Karpas-422 (cell line): ENCODE data around the gene PPP2R2B. TPM values are rescaled to one million over a fixed set of nuclear protein-coding genes. Genes with fewer than 3 reads are reported as not detected.
"Not testable (repeated sequence)": the region's sequence is repeated elsewhere in the genome, so short reads cannot be mapped to it uniquely, and the experiment has no call there.

Source experiments
- DNase-seq: peaks from one replicate; pipeline ENCODE4 v3.0.0-alpha.2; 2015
- H2AFZ ChIP-seq: fragments of 200-600 bp; sonication (generic); 2 replicates; pipeline ENCODE4 v1.6.1; 2014; ENCODE audit warnings: antibody characterized with exemption, low read length, mixed read lengths
- H3K27ac ChIP-seq: fragments of 200-600 bp; sonication (generic); 2 replicates; pipeline ENCODE4 v1.5.1; 2014; ENCODE audit warnings: mild to moderate bottlenecking, low read length, moderate library complexity
- H3K27me3 ChIP-seq: fragments of 200-600 bp; sonication (generic); 2 replicates; pipeline ENCODE4 v1.6.1; 2014; ENCODE audit warnings: low read length, mixed read lengths
- H3K36me3 ChIP-seq: fragments of 200-600 bp; sonication (generic); 2 replicates; pipeline ENCODE4 v1.6.1; 2014; ENCODE audit warnings: low read length, mixed read lengths; ENCODE audit not compliant: insufficient read depth
- H3K4me1 ChIP-seq: fragments of 200-600 bp; sonication (generic); 2 replicates; pipeline ENCODE4 v1.6.1; 2014; ENCODE audit warnings: mild to moderate bottlenecking, low read length, mixed read lengths
- H3K4me2 ChIP-seq: fragments of 200-600 bp; sonication (generic); 2 replicates; pipeline ENCODE4 v1.6.1; 2014; ENCODE audit warnings: low read length, low read depth, mild to moderate bottlenecking; ENCODE audit not compliant: poor library complexity, severe bottlenecking
- H3K4me3 ChIP-seq: fragments of 200-600 bp; sonication (generic); 2 replicates; pipeline ENCODE4 v1.5.1; 2014; ENCODE audit warnings: mild to moderate bottlenecking, antibody characterized with exemption, low read length, mixed read lengths
- H3K79me2 ChIP-seq: fragments of 200-600 bp; sonication (generic); 2 replicates; pipeline ENCODE4 v1.6.1; 2014; ENCODE audit warnings: mild to moderate bottlenecking, low read length, mixed read lengths
- H3K9ac ChIP-seq: fragments of 200-600 bp; sonication (generic); 2 replicates; pipeline ENCODE4 v1.6.0; 2014; ENCODE audit warnings: low read length
- H3K9me2 ChIP-seq: fragments of 200-600 bp; sonication (generic), shearing (Covaris generic); replicated peaks from 2 replicates; pipeline ENCODE4 v1.6.0; 2014; ENCODE audit warnings: mild to moderate bottlenecking, low read length, moderate library complexity; ENCODE audit not compliant: insufficient read depth
- H3K9me3 ChIP-seq: fragments of 300-700, 200-600 bp; sonication (generic); 2 replicates; pipeline ENCODE4 v1.6.1; 2014; ENCODE audit warnings: low read length, mixed read lengths
- H4K20me1 ChIP-seq: fragments of 200-600 bp; sonication (generic); 2 replicates; pipeline ENCODE4 v1.6.1; 2014; ENCODE audit warnings: mild to moderate bottlenecking, antibody characterized with exemption, low read length, low read depth; ENCODE audit not compliant: insufficient read depth
- total RNA-seq: library from RNA; depleted of rRNA; stranded (reverse); fragments of >200 nt; shearing (Covaris generic); gene quantifications from 2 replicates; pipeline ENCODE4 v1.2.3, GENCODE V29; 2014; ENCODE audit warnings: low replicate concordance

PPP2R2B gene
- total RNA-seq, 1 experiment from 2014 or later = not detected

GRCh38 chr5:146623009-146623408, 255.5 kb downstream of the PPP2R2B start:
- Histone ChIP-seq H3K36me3 (no peaks in the 10 kb centered on the region), H3K9me2 (no peaks in the 10 kb centered on the region), H3K9me3 (no peaks in the 10 kb centered on the region), H3K27ac (no peak overlapping the region), H4K20me1 (no peaks in the 10 kb centered on the region), H3K4me2 (no peak overlapping the region), H3K4me1 (no peaks in the 10 kb centered on the region), H3K4me3 (no peak overlapping the region), H3K79me2 (no peaks in the 10 kb centered on the region), H3K27me3 (no peaks in the 10 kb centered on the region), H2AFZ (no peak overlapping the region), H3K9ac (no peak overlapping the region)
- DNase-seq = no peak

GRCh38 chr5:146622391-146622790, 256.2 kb downstream of the PPP2R2B start:
- H3K9me3 ChIP-seq = no peaks in the 10 kb centered on the region
- H4K20me1 ChIP-seq = no peaks in the 10 kb centered on the region
- H3K27ac ChIP-seq = no peak overlapping the region
- no peak overlapping the region for H3K9ac ChIP-seq
- H2AFZ ChIP-seq = no peak overlapping the region
- H3K36me3 ChIP-seq = no peaks in the 10 kb centered on the region
- no peak for DNase-seq
- no peaks in the 10 kb centered on the region for H3K79me2 ChIP-seq
- no peaks in the 10 kb centered on the region for H3K9me2 ChIP-seq
- no peak overlapping the region for H3K4me2 ChIP-seq
- H3K4me1 ChIP-seq = no peaks in the 10 kb centered on the region
- no peak overlapping the region for H3K4me3 ChIP-seq
- no peaks in the 10 kb centered on the region for H3K27me3 ChIP-seq

- DNase-seq = no peak
- H2AFZ ChIP-seq = no peak overlapping the region
- no peaks in the 10 kb centered on the region for H3K9me2 ChIP-seq
- H3K9me3 ChIP-seq = no peaks in the 10 kb centered on the region
- H3K4me3 ChIP-seq = no peak overlapping the region
- no peak overlapping the region for H3K9ac ChIP-seq
- no peaks in the 10 kb centered on the region for H3K36me3 ChIP-seq
- no peak overlapping the region for H3K27ac ChIP-seq
- H3K27me3 ChIP-seq = no peaks in the 10 kb centered on the region
- no peak overlapping the region for H3K4me2 ChIP-seq
- no peaks in the 10 kb centered on the region for H3K79me2 ChIP-seq
- no peaks in the 10 kb centered on the region for H3K4me1 ChIP-seq
- no peaks in the 10 kb centered on the region for H4K20me1 ChIP-seq
Observed at GRCh38 chr5:146620669-146621051, 257.9 kb downstream of the PPP2R2B start.

- Histone ChIP-seq H3K36me3 (no peaks in the 10 kb centered on the region), H3K79me2 (no peaks in the 10 kb centered on the region), H3K9me2 (no peaks in the 10 kb centered on the region), H4K20me1 (no peaks in the 10 kb centered on the region), H3K9me3 (no peaks in the 10 kb centered on the region), H3K9ac (no peak overlapping the region), H3K4me1 (no peaks in the 10 kb centered on the region), H3K27ac (no peak overlapping the region), H3K4me3 (no peak overlapping the region), H3K4me2 (no peak overlapping the region), H3K27me3 (no peaks in the 10 kb centered on the region), H2AFZ (no peak overlapping the region)
- DNase-seq = no peak
Observed at GRCh38 chr5:146620031-146620668, 258.4 kb downstream of the PPP2R2B start.

- Histone ChIP-seq H3K9me2 (no peaks in the 10 kb centered on the region), H3K4me1 (no peaks in the 10 kb centered on the region), H3K9ac (no peak overlapping the region), H3K4me3 (no peak overlapping the region), H3K4me2 (no peak overlapping the region), H3K36me3 (no peaks in the 10 kb centered on the region), H3K79me2 (no peaks in the 10 kb centered on the region), H3K27me3 (no peaks in the 10 kb centered on the region), H4K20me1 (no peaks in the 10 kb centered on the region), H3K27ac (no peak overlapping the region), H3K9me3 (no peaks in the 10 kb centered on the region), H2AFZ (no peak overlapping the region)
- DNase-seq = no peak
Observed at GRCh38 chr5:146618434-146618833, 260.1 kb downstream of the PPP2R2B start.

- H3K36me3 ChIP-seq, H3K9ac ChIP-seq, H2AFZ ChIP-seq, DNase-seq, H3K4me2 ChIP-seq, H3K4me3 ChIP-seq, H3K79me2 ChIP-seq, H3K4me1 ChIP-seq, H3K27me3 ChIP-seq, H3K9me2 ChIP-seq, H4K20me1 ChIP-seq, H3K9me3 ChIP-seq, H3K27ac ChIP-seq: not testable (repeated sequence)
Observed at GRCh38 chr5:146609731-146610130, 268.8 kb downstream of the PPP2R2B start.

- no peaks in the 10 kb centered on the region for H3K4me1 ChIP-seq
- no peaks in the 10 kb centered on the region for H3K9me2 ChIP-seq
- no peak overlapping the region for H3K27ac ChIP-seq
- DNase-seq = no peak
- H3K9me3 ChIP-seq = no peaks in the 10 kb centered on the region
- no peaks in the 10 kb centered on the region for H3K36me3 ChIP-seq
- H3K9ac ChIP-seq = no peak overlapping the region
- H3K4me3 ChIP-seq = no peak overlapping the region
- H3K27me3 ChIP-seq = no peaks in the 10 kb centered on the region
- H3K79me2 ChIP-seq = no peaks in the 10 kb centered on the region
- H2AFZ ChIP-seq = no peak overlapping the region
- no peak overlapping the region for H3K4me2 ChIP-seq
- H4K20me1 ChIP-seq = no peaks in the 10 kb centered on the region
Observed at GRCh38 chr5:146607659-146608332, 270.8 kb downstream of the PPP2R2B start.

- Histone ChIP-seq H4K20me1 (no peaks in the 10 kb centered on the region), H3K27ac (no peak overlapping the region), H3K4me3 (no peak overlapping the region), H3K4me2 (no peak overlapping the region), H2AFZ (no peak overlapping the region), H3K9me3 (no peaks in the 10 kb centered on the region), H3K27me3 (no peaks in the 10 kb centered on the region), H3K4me1 (no peaks in the 10 kb centered on the region), H3K79me2 (no peaks in the 10 kb centered on the region), H3K36me3 (no peaks in the 10 kb centered on the region), H3K9ac (no peak overlapping the region), H3K9me2 (no peaks in the 10 kb centered on the region)
- no peak for DNase-seq
Observed at GRCh38 chr5:146606893-146607292, 271.7 kb downstream of the PPP2R2B start.
